Esophagus squamous epithelium (tissue), 4 donors: Measurements from ENCODE around the gene RNF225.

Experiments
- CTCF ChIP-seq, 6 experiments: fragments of 450-650 bp in 4 of 6; fragments of 200-600 bp in 2 of 6; sonication (generic) in 2 of 6; IDR thresholded peaks; one replicate each; pipeline ENCODE4 v1.5.1; 2016 to 2019; ENCODE audit warnings: antibody characterized with exemption in 6 of 6, mild to moderate bottlenecking in 4 of 6, moderate library complexity in 4 of 6
- POLR2A ChIP-seq, 4 donors: fragments of 450-650 bp; IDR thresholded peaks; one replicate each; pipeline ENCODE4 v1.6.1; 2017; ENCODE audit warnings: antibody characterized with exemption in 4 of 4, mild to moderate bottlenecking in 4 of 4, moderate library complexity in 3 of 4

GRCh38 chr19:58366585-58367430 lies 28.6 kb upstream of the RNF225 start:
- TF ChIP-seq POLR2A (IDR thresholded peaks at IDR 0.05) (no peak), CTCF (IDR thresholded peaks at IDR 0.05) (no peak)
